MM.1S (cell line): Measurements from ENCODE around the gene KIAA0319L.

Experiments
- EZH2 ChIP-seq: fragments of 300-600 bp; sonication (generic); optimal IDR thresholded peaks from 2 replicates; pipeline ENCODE3; 2017; ENCODE audit warnings: low read depth, mild to moderate bottlenecking, antibody characterized with exemption, low read length, mixed read lengths
- TF ChIP-seq, protein P1 (sequence below): fragments of 300-600 bp; sonication (generic); IDR thresholded peaks from 2 replicates; pipeline ENCODE4 v1.5.1; 2016; ENCODE audit warnings: antibody characterized with exemption, low read length, mixed read lengths

DNA sequence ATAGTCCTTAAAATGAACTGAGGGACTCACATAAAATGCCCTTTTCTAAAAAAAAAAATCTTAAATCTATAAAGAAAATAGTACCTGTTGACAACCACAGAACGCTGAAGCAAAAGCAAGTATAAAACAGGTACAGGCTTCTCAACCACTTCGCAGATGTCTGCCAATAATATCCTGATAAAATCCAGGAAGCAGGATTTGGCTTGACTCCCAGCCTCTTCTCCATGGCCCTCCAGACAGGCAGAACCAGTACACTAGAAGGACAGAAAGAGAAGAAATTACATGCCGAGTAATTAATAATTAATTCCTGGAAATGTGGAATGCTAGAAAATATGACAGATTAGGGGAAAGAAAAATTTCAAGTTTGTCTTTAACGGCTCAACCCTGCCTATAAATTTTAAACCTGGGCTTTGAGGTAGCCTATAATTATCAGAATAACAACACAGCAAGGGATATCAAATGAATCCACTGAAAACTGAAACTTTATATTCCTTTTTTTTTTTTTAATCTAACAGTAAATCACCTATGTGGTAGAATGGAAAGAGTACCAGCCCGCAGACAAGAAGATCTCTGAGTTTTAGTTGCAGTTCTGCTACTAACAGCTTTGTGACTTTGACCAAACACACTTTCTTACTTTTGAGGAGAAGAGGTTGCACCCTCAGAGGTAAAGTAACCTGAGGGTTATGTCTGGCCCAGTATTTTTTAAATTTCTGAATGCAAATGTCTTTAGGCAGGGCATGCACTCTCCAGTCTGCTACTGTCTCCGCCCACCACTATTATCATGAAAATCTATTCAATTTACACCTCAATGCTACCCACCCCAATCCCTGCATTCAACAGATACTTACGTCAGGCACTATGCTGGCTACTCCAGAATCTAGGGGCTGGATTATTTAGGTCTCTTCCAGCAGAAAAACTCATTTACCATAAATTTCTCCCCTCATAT, 2.7 kb downstream of the KIAA0319L start:
- TF ChIP-seq EZH2: no peak
- TF ChIP-seq, protein P1, sequence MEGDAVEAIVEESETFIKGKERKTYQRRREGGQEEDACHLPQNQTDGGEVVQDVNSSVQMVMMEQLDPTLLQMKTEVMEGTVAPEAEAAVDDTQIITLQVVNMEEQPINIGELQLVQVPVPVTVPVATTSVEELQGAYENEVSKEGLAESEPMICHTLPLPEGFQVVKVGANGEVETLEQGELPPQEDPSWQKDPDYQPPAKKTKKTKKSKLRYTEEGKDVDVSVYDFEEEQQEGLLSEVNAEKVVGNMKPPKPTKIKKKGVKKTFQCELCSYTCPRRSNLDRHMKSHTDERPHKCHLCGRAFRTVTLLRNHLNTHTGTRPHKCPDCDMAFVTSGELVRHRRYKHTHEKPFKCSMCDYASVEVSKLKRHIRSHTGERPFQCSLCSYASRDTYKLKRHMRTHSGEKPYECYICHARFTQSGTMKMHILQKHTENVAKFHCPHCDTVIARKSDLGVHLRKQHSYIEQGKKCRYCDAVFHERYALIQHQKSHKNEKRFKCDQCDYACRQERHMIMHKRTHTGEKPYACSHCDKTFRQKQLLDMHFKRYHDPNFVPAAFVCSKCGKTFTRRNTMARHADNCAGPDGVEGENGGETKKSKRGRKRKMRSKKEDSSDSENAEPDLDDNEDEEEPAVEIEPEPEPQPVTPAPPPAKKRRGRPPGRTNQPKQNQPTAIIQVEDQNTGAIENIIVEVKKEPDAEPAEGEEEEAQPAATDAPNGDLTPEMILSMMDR: no peak
